ENCODE results near the gene OSM.

The OSM gene

GRCh38 chr22:30261134-30261533 lies 5.5 kb downstream of the OSM start:
- DNase-seq, result no peak

- DNase-seq, result no peak
These were observed 6.0 kb downstream of the OSM start for GRCh38 chr22:30260682-30261081.

- no peak for DNase-seq
These were observed 6.4 kb downstream of the OSM start for GRCh38 chr22:30260276-30260675.

GRCh38 chr22:30254314-30254713 lies 12.3 kb downstream of the OSM start:
- DNase-seq, result no peak

- DNase-seq, result no peak
These were observed 13.3 kb downstream of the OSM start for GRCh38 chr22:30253205-30253852.

- no peak for DNase-seq
These were observed 14.0 kb downstream of the OSM start for GRCh38 chr22:30252411-30253204.

- peak; percentile 93 for DNase-seq
These were observed 14.9 kb downstream of the OSM start for GRCh38 chr22:30251711-30252110.

GRCh38 chr22:30250661-30251267 lies 15.9 kb downstream of the OSM start:
- peak; percentile 89 for DNase-seq

- peak; percentile 30 for DNase-seq
These were observed 16.5 kb downstream of the OSM start for GRCh38 chr22:30250039-30250565.

- peak; percentile 40 for DNase-seq
These were observed 17.3 kb downstream of the OSM start for GRCh38 chr22:30249049-30250038.

GRCh38 chr22:30248484-30248883 lies 18.2 kb downstream of the OSM start:
- DNase-seq, result no peak

- DNase-seq, result no peak
These were observed 18.7 kb downstream of the OSM start for GRCh38 chr22:30247974-30248373.

- no peak for DNase-seq
These were observed 19.1 kb downstream of the OSM start for GRCh38 chr22:30247561-30247960.

GRCh38 chr22:30246814-30247376 lies 19.8 kb downstream of the OSM start:
- DNase-seq, result no peak

GRCh38 chr22:30245985-30246813 lies 20.5 kb downstream of the OSM start, which contains the start of gene LIF:
LIF (minus strand) TSS chr22:30246759; CDS start chr22:30246695, 64 bp downstream.
- peak; percentile 55 for DNase-seq

- no peak for DNase-seq
These were observed 21.3 kb downstream of the OSM start for GRCh38 chr22:30245181-30245984.

- no peak for DNase-seq
These were observed 22.0 kb downstream of the OSM start for GRCh38 chr22:30244641-30245040.

GRCh38 chr22:30244066-30244465 lies 22.6 kb downstream of the OSM start:
- DNase-seq, result no peak

- no peak for DNase-seq
These were observed 23.0 kb downstream of the OSM start for GRCh38 chr22:30243661-30244060.
